ENCODE data around the gene RHOB. TPM values are rescaled to one million over a fixed set of nuclear protein-coding genes. Genes with fewer than 3 reads are reported as not detected.
"Not testable (repeated sequence)": the region's sequence is repeated elsewhere in the genome, so short reads cannot be mapped to it uniquely, and the experiment has no call there.

Gene RHOB
- total RNA-seq, 2 donors from 2014 or later, result 805 to 1,722 TPM

DNA sequence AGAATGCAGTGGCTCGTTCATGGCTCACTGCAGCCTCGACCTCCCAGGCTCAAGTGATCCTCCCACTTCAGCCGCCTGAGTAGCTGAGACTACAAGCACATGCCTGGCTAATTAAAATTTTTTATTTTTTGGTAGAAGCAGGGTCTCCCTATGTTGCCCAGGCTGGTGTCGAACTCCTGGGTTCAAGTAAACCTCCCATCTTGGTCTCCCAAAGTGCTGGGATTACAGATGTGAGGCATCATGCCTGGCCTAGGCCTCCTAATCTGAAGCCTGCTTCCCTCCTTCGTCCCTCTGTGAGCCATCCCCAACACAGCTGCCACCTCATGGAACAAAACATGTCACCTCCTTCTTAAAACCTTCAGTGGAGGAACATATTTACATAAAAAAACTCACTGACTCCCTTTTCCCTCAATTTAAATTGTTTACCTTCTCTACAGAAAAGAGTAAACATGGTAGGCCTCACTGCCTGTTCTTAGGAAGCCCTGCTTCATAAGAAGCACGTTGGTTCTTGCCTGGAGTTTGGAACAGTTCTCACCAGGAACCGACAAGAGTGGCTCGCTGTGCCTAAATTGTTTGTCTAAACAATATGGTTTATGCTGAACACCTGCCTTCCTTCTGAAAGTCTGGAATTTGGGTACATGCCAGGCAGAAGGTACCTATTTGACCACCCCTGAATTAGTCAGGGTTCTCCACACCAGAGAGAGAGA lies 12.1 kb upstream of the RHOB start:
- Histone ChIP-seq H3K4me3 (no peak overlapping the region), H3K4me1 (ENCODE audit: control insufficient read depth in 1 of 2, low read depth in 2 of 2) (peaks cover 15 to 22% of the 10 kb centered on the region in 2 donors), H3K27ac (no peak overlapping the region), H3K36me3 (no peaks in the 10 kb centered on the region), H3K27me3 (replicated peaks; ENCODE audit: insufficient read depth) (no peaks in the 10 kb centered on the region), H3K9me3 (no peaks in the 10 kb centered on the region)
- TF ChIP-seq, protein P1, sequence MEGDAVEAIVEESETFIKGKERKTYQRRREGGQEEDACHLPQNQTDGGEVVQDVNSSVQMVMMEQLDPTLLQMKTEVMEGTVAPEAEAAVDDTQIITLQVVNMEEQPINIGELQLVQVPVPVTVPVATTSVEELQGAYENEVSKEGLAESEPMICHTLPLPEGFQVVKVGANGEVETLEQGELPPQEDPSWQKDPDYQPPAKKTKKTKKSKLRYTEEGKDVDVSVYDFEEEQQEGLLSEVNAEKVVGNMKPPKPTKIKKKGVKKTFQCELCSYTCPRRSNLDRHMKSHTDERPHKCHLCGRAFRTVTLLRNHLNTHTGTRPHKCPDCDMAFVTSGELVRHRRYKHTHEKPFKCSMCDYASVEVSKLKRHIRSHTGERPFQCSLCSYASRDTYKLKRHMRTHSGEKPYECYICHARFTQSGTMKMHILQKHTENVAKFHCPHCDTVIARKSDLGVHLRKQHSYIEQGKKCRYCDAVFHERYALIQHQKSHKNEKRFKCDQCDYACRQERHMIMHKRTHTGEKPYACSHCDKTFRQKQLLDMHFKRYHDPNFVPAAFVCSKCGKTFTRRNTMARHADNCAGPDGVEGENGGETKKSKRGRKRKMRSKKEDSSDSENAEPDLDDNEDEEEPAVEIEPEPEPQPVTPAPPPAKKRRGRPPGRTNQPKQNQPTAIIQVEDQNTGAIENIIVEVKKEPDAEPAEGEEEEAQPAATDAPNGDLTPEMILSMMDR (IDR thresholded peaks at IDR 0.05), result no peak
- ATAC-seq (ENCODE audit: insufficient number of reproducible peaks, low FRiP score, low read depth) (no peak), DNase-seq (ENCODE audit: low spot score) (no peak)

DNA sequence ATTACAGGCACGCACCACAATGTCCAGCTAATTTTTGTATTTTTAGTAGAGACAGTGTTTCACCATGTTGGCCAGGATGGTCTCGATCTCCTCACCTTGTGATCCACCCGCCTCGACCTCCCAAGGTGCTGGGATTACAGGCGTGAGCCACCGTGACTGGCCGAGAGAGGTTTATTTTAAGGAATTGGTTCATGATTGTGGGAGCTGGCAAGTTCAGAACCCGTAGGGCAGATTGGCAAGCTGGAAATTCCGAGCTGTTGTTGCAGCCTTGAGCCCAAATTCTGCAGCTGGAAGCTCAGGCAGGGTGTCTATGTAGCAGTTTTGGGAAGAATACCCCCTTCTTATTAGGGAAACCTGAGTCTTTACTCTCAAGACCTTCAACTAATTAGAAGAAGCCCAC lies 11.4 kb upstream of the RHOB start:
- not testable (repeated sequence) for H3K27ac ChIP-seq; H3K9me3 ChIP-seq; H3K27me3 ChIP-seq (replicated peaks; ENCODE audit: insufficient read depth); DNase-seq (ENCODE audit: low spot score); H3K4me3 ChIP-seq; ATAC-seq (ENCODE audit: insufficient number of reproducible peaks, low FRiP score, low read depth); H3K36me3 ChIP-seq
- peaks cover 17 to 29% of the 10 kb centered on the region in 2 donors for H3K4me1 ChIP-seq (ENCODE audit: control insufficient read depth in 1 of 2, low read depth in 2 of 2)

DNA sequence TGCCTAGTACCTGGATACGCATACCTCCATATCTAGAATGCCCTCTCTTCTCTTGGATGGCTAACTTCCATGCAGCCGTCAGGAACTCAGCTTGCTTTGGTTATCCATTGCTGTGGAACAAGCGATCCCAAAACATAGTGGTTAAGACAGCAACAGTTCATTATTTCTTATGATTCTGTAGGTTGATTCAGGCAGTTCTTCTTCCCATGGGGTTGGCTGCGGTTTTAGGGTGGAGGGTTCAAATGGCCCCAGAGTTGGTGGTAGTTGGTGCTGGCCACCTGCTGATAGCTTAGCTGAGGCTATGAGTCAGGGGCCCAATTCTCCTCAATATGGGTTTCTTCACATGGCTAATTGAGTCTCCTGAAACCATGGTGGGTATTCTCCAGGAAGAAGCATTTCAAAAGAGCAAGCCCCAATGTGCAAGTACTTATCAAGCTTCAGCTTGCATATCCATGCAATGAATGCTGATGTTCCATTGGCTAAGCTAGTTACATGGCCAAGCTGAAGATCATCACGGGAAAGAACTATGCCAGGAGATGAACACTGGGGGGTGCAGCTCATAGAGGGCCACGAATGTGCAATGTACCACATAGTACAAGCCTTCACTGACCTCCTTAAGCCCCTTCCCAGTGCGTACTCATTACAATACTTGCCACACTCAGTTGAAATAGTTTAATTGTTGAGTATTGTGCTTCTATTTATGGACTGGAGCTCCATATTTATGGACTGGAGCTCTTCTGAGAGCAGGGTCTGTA lies 10.0 kb upstream of the RHOB start:
- no peaks in the 10 kb centered on the region for H3K9me3 ChIP-seq
- TF ChIP-seq, protein P1 (IDR thresholded peaks at IDR 0.05), result no peak
- H3K27me3 ChIP-seq (replicated peaks; ENCODE audit: insufficient read depth), result no peaks in the 10 kb centered on the region
- H3K27ac ChIP-seq, result no peak overlapping the region
- H3K4me3 ChIP-seq, result no peak overlapping the region
- DNase-seq (ENCODE audit: low spot score), result no peak
- peaks cover 17 to 35% of the 10 kb centered on the region in 2 donors for H3K4me1 ChIP-seq (ENCODE audit: control insufficient read depth in 1 of 2, low read depth in 2 of 2)
- no peaks in the 10 kb centered on the region for H3K36me3 ChIP-seq
- no peak for ATAC-seq (ENCODE audit: insufficient number of reproducible peaks, low FRiP score, low read depth)

DNA sequence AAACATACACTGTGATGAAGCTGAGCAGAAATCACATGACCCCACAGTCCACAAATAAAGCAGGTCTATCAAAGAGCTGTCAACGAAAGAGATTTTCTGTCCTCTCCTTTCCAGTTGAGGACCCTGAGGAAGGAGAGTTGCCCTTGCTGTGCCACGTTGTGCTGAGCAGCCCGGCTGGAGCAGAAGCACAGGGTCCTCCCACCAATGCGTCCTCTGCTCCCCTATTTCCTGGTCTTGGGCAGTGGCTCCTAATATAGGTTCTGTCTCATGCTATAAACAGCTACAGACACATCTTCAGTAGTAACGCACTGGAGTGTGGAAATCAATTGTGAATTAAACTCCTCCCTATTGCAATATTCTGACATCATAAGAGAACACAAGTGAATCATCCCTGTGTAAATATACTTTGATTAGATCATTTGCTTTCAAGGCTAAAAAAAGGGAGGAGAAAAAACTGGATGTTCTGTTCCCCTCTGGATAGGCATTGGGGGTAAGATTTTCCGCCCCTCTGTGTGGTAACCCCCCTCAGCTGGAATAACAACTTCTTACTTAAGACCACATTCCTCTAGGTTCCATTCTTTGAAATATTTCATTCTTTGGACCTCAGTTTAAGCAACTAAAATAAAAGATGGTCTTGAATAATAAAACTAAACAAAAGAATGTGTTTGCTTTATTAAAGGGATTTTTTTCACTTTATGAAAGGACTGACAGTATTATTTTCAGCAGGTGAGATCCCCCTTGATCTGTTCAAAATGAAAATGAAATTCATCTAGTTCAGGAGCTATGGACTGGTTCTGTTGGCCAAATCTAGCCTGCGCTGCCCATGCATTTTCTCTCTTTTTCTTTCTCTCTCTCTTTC lies 8.3 kb upstream of the RHOB start:
- H3K4me1 ChIP-seq (ENCODE audit: control insufficient read depth in 1 of 2, low read depth in 2 of 2), result peaks cover 20 to 48% of the 10 kb centered on the region in 2 donors
- TF ChIP-seq, protein P1 (IDR thresholded peaks at IDR 0.05), result no peak
- DNase-seq (ENCODE audit: low spot score), result no peak
- H3K27ac ChIP-seq, result peak overlapping the region; percentile 72 to 91
- no peaks in the 10 kb centered on the region for H3K36me3 ChIP-seq
- peak; percentile 83 for ATAC-seq (ENCODE audit: insufficient number of reproducible peaks, low FRiP score, low read depth)
- H3K4me3 ChIP-seq, result peak overlapping the region; percentile 54
- H3K27me3 ChIP-seq (replicated peaks; ENCODE audit: insufficient read depth), result no peaks in the 10 kb centered on the region
- H3K9me3 ChIP-seq, result no peaks in the 10 kb centered on the region

DNA sequence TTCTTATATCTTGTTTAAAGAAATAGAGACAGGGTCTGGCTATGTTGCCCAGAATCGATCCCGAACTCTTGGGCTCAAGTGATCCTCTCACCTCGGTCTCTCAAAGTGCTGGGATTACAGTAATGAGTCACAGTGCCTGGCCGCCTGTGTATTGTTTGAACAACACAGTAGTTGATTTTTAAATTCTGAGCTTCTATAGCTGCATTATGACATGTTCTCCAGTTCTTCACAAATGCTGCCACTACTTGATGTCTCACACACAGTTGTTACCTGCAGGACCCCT lies 7.7 kb upstream of the RHOB start:
- Histone ChIP-seq H3K9me3 (no peaks in the 10 kb centered on the region), H3K4me3 (peak overlapping the region; percentile 54), H3K36me3 (no peaks in the 10 kb centered on the region), H3K27ac (peak overlapping the region; percentile 72 to 91), H3K27me3 (replicated peaks; ENCODE audit: insufficient read depth) (no peaks in the 10 kb centered on the region), H3K4me1 (ENCODE audit: control insufficient read depth in 1 of 2, low read depth in 2 of 2) (peaks cover 20 to 52% of the 10 kb centered on the region in 2 donors)
- TF ChIP-seq, protein P1 (IDR thresholded peaks at IDR 0.05), result no peak
- ATAC-seq (ENCODE audit: insufficient number of reproducible peaks, low FRiP score, low read depth), result no peak
- no peak for DNase-seq (ENCODE audit: low spot score)

Data from thoracic aorta (tissue), 2 donors.